AG09309 (cell line): Measurements from ENCODE around the gene FRAS1.
"Not testable (repeated sequence)": the region's sequence is repeated elsewhere in the genome, so short reads cannot be mapped to it uniquely, and the experiment has no call there.

Experiments used
- DNase-seq: peaks from one replicate; pipeline ENCODE4 v3.0.0-alpha.2; 2010; ENCODE audit warnings: low read depth
- H3K4me3 ChIP-seq: 2 replicates; pipeline ENCODE4 v1.5.1; 2011; ENCODE audit warnings: mild to moderate bottlenecking, low read depth, low read length, moderate library complexity; ENCODE audit not compliant: control insufficient read depth
- TF ChIP-seq, protein P1 (sequence below): IDR thresholded peaks from 2 replicates; pipeline ENCODE4 v1.5.1; 2011; ENCODE audit warnings: mild to moderate bottlenecking, low read depth, low read length, inconsistent platforms; ENCODE audit not compliant: insufficient read depth, control insufficient read depth; ENCODE audit errors: missing control alignments

The FRAS1 gene

GRCh38 chr4:78496021-78496643 is 439.0 kb downstream of the FRAS1 start:
- no peak for DNase-seq
- TF ChIP-seq, protein P1, sequence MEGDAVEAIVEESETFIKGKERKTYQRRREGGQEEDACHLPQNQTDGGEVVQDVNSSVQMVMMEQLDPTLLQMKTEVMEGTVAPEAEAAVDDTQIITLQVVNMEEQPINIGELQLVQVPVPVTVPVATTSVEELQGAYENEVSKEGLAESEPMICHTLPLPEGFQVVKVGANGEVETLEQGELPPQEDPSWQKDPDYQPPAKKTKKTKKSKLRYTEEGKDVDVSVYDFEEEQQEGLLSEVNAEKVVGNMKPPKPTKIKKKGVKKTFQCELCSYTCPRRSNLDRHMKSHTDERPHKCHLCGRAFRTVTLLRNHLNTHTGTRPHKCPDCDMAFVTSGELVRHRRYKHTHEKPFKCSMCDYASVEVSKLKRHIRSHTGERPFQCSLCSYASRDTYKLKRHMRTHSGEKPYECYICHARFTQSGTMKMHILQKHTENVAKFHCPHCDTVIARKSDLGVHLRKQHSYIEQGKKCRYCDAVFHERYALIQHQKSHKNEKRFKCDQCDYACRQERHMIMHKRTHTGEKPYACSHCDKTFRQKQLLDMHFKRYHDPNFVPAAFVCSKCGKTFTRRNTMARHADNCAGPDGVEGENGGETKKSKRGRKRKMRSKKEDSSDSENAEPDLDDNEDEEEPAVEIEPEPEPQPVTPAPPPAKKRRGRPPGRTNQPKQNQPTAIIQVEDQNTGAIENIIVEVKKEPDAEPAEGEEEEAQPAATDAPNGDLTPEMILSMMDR, result no peak
- H3K4me3 ChIP-seq, result no peak overlapping the region

- not testable (repeated sequence) for H3K4me3 ChIP-seq, DNase-seq
Observed at GRCh38 chr4:78506260-78506659, 449.1 kb downstream of the FRAS1 start.

DNA sequence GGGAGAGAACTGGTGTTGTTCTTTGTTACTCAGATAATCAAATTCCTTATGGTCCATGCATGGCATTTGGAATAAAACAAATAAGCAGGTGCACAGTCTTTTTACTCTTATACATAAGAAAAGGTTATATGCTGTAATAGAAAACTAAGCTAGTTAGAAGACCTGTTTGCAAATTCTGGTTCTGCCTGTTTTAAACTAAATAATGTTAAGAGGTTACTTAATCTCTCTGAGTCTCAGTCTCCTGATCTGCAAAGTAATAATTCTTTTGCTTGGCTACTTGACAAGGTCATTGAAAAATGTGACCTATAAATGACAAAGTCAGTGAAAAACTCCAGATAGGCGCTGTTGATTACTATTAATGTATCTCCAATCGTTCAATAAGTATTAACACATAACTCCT is 451.9 kb downstream of the FRAS1 start:
- DNase-seq, result no peak
- TF ChIP-seq, protein P1, result no peak
- H3K4me3 ChIP-seq, result no peak overlapping the region

GRCh38 chr4:78510108-78510507 is 453.0 kb downstream of the FRAS1 start:
- TF ChIP-seq, protein P1, result no peak
- H3K4me3 ChIP-seq, result no peak overlapping the region
- DNase-seq, result no peak

DNA sequence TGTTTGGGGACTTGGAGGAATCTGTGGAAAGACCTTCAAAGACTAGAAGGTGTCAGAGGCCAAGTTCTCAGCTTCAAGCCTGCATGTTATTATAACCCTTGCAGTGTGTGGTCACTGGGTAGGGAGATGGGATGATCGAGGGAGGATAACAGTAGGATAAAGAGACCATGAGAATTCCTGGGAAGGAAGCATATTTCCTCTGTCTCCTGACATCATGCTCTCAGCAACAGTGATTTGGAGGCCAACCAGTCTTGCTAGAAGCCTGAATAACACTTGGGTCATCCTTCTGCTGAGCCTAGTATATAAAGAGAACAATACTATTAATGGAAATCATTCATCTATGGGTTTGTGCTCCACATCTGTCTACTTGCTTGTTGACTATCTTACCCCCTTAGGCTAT is 453.6 kb downstream of the FRAS1 start:
- TF ChIP-seq, protein P1, result no peak
- DNase-seq, result no peak
- no peak overlapping the region for H3K4me3 ChIP-seq

DNA sequence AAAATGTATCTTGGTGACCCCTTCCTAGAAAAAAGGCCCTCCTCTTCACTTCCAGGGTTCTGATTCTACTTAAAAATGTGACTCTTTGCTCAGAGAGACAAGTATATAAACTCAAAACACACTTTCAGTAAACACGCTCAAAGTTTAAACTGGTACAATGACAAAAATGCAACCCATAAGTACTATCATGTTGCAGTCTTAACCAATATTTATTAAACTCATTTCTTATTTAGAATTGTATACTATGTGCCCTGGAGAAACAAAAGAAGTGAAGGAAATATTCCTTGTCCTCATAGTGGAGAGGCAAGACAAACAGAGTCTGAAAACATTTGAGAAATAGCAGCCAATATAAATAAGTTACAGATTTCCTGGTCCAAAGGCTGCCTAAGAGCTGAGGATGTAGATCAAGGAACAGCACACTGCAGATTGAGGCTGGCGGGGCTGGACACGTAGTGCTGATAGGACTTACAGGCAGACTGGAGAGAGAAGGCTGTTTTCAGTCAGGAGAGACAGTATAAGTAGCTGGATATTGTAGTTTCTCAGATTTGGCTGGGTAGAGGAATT is 455.3 kb downstream of the FRAS1 start:
- no peak overlapping the region for H3K4me3 ChIP-seq
- no peak for DNase-seq
- TF ChIP-seq, protein P1, result no peak

DNA sequence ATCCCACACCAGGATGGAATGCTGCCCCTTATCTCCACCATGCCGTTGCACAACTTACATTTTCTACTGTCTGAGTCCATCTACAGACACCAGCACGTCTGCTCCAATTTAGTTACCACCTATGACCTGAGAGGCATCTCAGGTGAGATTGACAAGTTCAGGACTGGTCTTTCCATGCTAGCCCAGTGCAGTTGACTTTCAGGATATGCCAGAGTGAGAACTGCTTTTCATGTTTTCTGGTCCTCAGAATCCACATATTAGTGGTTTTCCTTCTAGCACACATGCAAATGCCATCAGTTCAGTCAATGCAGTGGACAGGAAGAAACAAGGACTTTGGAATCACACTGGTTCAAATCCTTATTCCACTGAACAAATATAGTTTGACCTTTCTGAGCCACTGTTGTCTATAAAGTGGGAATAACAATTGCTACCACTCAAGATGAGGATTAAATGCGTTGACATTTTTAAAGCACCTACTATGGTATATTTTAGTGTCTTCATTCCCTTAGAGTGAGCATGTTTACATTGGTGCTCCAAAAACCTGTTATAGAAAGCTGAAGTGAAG is 456.4 kb downstream of the FRAS1 start:
- no peak overlapping the region for H3K4me3 ChIP-seq
- no peak for DNase-seq
- TF ChIP-seq, protein P1, result no peak
